ENCODE data around the gene SRSF7.
"Not testable (repeated sequence)": the region's sequence is repeated elsewhere in the genome, so short reads cannot be mapped to it uniquely, and the experiment has no call there.

Gene SRSF7

GRCh38 chr2:38734299-38735058, 16.7 kb downstream of the SRSF7 start:
- in situ Hi-C loops (cut with MboI; ENCODE audit: low sequenced_read_pairs) = loop anchor here (10.0 to 25.0 kb wide), 3 partner anchors 150 to 747 kb away; no protein-coding TSS in a partner anchor

GRCh38 chr2:38733300-38733971, 17.7 kb downstream of the SRSF7 start:
- in situ Hi-C loops (cut with MboI; ENCODE audit: low sequenced_read_pairs) = loop anchor here (10.0 to 25.0 kb wide), 3 partner anchors 149 to 746 kb away; no protein-coding TSS in a partner anchor

- in situ Hi-C loops (cut with MboI; ENCODE audit: low sequenced_read_pairs) = loop anchor here (10.0 to 25.0 kb wide), 3 partner anchors 147 to 744 kb away; no protein-coding TSS in a partner anchor
Measured at GRCh38 chr2:38731684-38732221, 19.4 kb downstream of the SRSF7 start.

- in situ Hi-C loops (cut with MboI; ENCODE audit: low sequenced_read_pairs) = loop anchor here (10.0 to 25.0 kb wide), 3 partner anchors 146 to 744 kb away; no protein-coding TSS in a partner anchor
Measured at GRCh38 chr2:38731090-38731489, 20.1 kb downstream of the SRSF7 start.

- in situ Hi-C loops (cut with MboI; ENCODE audit: low sequenced_read_pairs) = loop anchor here (25.0 kb wide), 2 partner anchors 416 to 741 kb away; no protein-coding TSS in a partner anchor
Measured at GRCh38 chr2:38728694-38729093, 22.5 kb downstream of the SRSF7 start.

- in situ Hi-C loops (cut with MboI; ENCODE audit: low sequenced_read_pairs) = loop anchor here (25.0 kb wide), 2 partner anchors 415 to 740 kb away; no protein-coding TSS in a partner anchor
Measured at GRCh38 chr2:38727661-38728060, 23.5 kb downstream of the SRSF7 start.

GRCh38 chr2:38723173-38723572, 28.0 kb downstream of the SRSF7 start:
- in situ Hi-C loops (cut with MboI; ENCODE audit: low sequenced_read_pairs) = no loop called here

GRCh38 chr2:38722271-38723061, 28.7 kb downstream of the SRSF7 start:
- in situ Hi-C loops (cut with MboI; ENCODE audit: low sequenced_read_pairs) = no loop called here

- in situ Hi-C loops (cut with MboI; ENCODE audit: low sequenced_read_pairs) = no loop called here
Measured at GRCh38 chr2:38720613-38721241, 30.4 kb downstream of the SRSF7 start.

- in situ Hi-C loops (cut with MboI; ENCODE audit: low sequenced_read_pairs) = no loop called here
Measured at GRCh38 chr2:38719706-38720105, 31.5 kb downstream of the SRSF7 start.

- in situ Hi-C loops (cut with MboI; ENCODE audit: low sequenced_read_pairs) = no loop called here
Measured at GRCh38 chr2:38718601-38719000, 32.6 kb downstream of the SRSF7 start.

GRCh38 chr2:38716185-38716584, 35.0 kb downstream of the SRSF7 start:
- in situ Hi-C loops (cut with MboI; ENCODE audit: low sequenced_read_pairs) = no loop called here

GRCh38 chr2:38714941-38715340, 36.2 kb downstream of the SRSF7 start:
- in situ Hi-C loops (cut with MboI; ENCODE audit: low sequenced_read_pairs) = not testable (repeated sequence)

- in situ Hi-C loops (cut with MboI; ENCODE audit: low sequenced_read_pairs) = no loop called here
Measured at GRCh38 chr2:38713338-38713737, 37.8 kb downstream of the SRSF7 start.

- in situ Hi-C loops (cut with MboI; ENCODE audit: low sequenced_read_pairs) = no loop called here
Measured at GRCh38 chr2:38712871-38713270, 38.3 kb downstream of the SRSF7 start.

- in situ Hi-C loops (cut with MboI; ENCODE audit: low sequenced_read_pairs) = no loop called here
Measured at GRCh38 chr2:38712413-38712812, 38.7 kb downstream of the SRSF7 start.

- in situ Hi-C loops (cut with MboI; ENCODE audit: low sequenced_read_pairs) = no loop called here
Measured at GRCh38 chr2:38711558-38711957, 39.6 kb downstream of the SRSF7 start.

- in situ Hi-C loops (cut with MboI; ENCODE audit: low sequenced_read_pairs) = no loop called here
Measured at GRCh38 chr2:38709567-38710194, 41.5 kb downstream of the SRSF7 start.

GRCh38 chr2:38708900-38709566, 42.1 kb downstream of the SRSF7 start:
- in situ Hi-C loops (cut with MboI; ENCODE audit: low sequenced_read_pairs) = no loop called here
